ENCODE measurements around the gene PIP4K2C. TPM values are rescaled to one million over a fixed set of nuclear protein-coding genes. Genes with fewer than 3 reads are reported as not detected.

The PIP4K2C gene
- total RNA-seq, 1 experiment from 2014 or later: 88.6 TPM

DNA sequence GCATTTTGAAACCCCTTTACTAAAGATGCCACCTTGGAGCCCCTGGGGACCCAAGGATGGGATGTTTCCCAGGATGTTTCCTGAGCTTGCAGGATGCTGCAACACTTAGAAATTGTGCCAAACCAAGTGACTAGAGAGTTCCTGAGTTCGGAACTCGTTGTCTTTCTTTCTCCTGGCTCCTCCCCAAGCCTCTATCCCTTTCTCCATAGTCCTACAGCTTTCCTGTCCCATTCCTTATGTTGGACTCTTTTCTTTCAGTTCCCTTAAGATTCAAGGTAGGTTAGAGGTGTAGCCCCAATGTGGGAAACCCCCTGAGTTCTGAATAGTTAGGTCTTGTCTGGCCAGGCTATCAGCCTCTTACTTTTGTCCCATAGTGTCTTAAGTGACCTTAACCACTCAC lies 42.5 kb upstream of the PIP4K2C start:
- Histone ChIP-seq H3K9me2 (replicated peaks; ENCODE audit: low read length) (no peaks in the 10 kb centered on the region), H3K27me3 (ENCODE audit: low read length) (no peaks in the 10 kb centered on the region), H3K9me3 (ENCODE audit: low read length) (no peaks in the 10 kb centered on the region), H3K4me2 (ENCODE audit: low read length) (no peak overlapping the region), H3K4me3 (ENCODE audit: low read length) (no peak overlapping the region), H3F3A (ENCODE audit: low read length, unreplicated experiment) (no peaks in the 10 kb centered on the region), H3K36me3 (ENCODE audit: low read depth, low read length) (no peaks in the 10 kb centered on the region), H2AFZ (ENCODE audit: low read length) (no peak overlapping the region), H3K27ac (ENCODE audit: low read length) (no peak overlapping the region), H4K20me1 (ENCODE audit: low read length) (no peaks in the 10 kb centered on the region), H3K9ac (ENCODE audit: low read length) (no peak overlapping the region), H3K79me2 (ENCODE audit: low read length) (peaks cover 26% of the 10 kb centered on the region), H3K4me1 (ENCODE audit: insufficient read depth, low read length) (peaks cover 15% of the 10 kb centered on the region)
- BruUV-seq (replicated peaks): no TSS peak
- no peak for ATAC-seq
- TF ChIP-seq EZH2phosphoT487 (IDR thresholded peaks at IDR 0.05; ENCODE audit: borderline replicate concordance, low read length) (no peak), EZH2 (IDR thresholded peaks at IDR 0.05; ENCODE audit: low read length, unreplicated experiment) (no peak), CTCF (conservative IDR thresholded peaks at IDR 0.05; ENCODE audit: low read depth, low read length) (no peak)
- no peak for DNase-seq
- POLR2A ChIA-PET (ENCODE audit: unreplicated experiment): no interaction called here
- intact Hi-C loops (cut with micrococcal nuclease): no loop called here
- CTCF ChIA-PET: no interaction called here

GRCh38 chr12:57549203-57549908 lies 41.6 kb upstream of the PIP4K2C start:
- BruUV-seq (replicated peaks): no TSS peak
- Histone ChIP-seq H3K36me3 (ENCODE audit: low read depth, low read length) (no peaks in the 10 kb centered on the region), H3K4me1 (ENCODE audit: insufficient read depth, low read length) (peaks cover 15% of the 10 kb centered on the region), H3K9ac (ENCODE audit: low read length) (no peak overlapping the region), H4K20me1 (ENCODE audit: low read length) (no peaks in the 10 kb centered on the region), H3K9me3 (ENCODE audit: low read length) (no peaks in the 10 kb centered on the region), H3K9me2 (replicated peaks; ENCODE audit: low read length) (no peaks in the 10 kb centered on the region), H3K4me2 (ENCODE audit: low read length) (no peak overlapping the region), H3K79me2 (ENCODE audit: low read length) (peaks cover 26% of the 10 kb centered on the region), H2AFZ (ENCODE audit: low read length) (no peak overlapping the region), H3K27me3 (ENCODE audit: low read length) (no peaks in the 10 kb centered on the region), H3F3A (ENCODE audit: low read length, unreplicated experiment) (no peaks in the 10 kb centered on the region), H3K4me3 (ENCODE audit: low read length) (no peak overlapping the region), H3K27ac (ENCODE audit: low read length) (no peak overlapping the region)
- intact Hi-C loops (cut with micrococcal nuclease): no loop called here
- TF ChIP-seq CTCF (conservative IDR thresholded peaks at IDR 0.05; ENCODE audit: low read depth, low read length) (no peak), EZH2phosphoT487 (IDR thresholded peaks at IDR 0.05; ENCODE audit: borderline replicate concordance, low read length) (no peak), EZH2 (IDR thresholded peaks at IDR 0.05; ENCODE audit: low read length, unreplicated experiment) (no peak)
- ChIA-PET POLR2A (ENCODE audit: unreplicated experiment) (no interaction called here), CTCF (no interaction called here)
- DNase-seq (no peak), ATAC-seq (no peak)

DNA sequence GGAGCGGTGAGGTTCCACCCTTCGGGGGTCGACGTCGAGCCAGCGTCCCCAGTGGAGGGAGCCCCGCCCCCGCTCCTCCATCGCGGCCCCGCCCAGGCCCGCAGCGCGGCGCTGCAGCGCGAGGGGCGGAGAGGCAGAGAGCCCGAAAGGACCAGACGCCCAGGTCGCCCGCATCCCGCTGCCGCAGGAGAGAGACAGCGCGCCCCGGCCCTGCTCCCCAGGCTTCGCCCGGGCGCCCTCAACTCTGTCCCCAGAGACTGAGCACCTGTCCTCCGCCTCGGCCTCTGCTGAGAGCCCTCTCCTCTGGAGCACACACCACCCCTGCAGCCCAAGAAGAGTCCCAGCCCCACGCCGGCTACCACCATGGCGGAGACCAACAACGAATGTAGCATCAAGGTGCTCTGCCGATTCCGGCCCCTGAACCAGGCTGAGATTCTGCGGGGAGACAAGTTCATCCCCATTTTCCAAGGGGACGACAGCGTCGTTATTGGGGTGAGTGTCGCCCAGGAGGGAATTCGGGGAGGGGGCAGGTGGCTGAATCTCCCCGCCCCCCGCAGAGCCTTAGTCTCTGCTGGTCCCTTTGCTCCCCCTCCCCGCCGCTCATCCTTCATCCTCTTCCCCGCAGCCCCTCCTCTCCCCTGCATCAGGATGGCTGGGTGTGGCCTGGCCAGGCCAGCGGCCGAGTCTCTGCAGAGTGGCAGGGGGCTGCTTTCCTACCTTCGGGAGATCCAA lies 40.9 kb upstream of the PIP4K2C start, which contains the start of gene KIF5A:
KIF5A (plus strand) TSS at position 136 of the 732 bp plus-strand sequence; CDS start at position 364, 228 bp downstream.
- no peak within 1 kb of the TSS for H2AFZ ChIP-seq (ENCODE audit: low read length)
- no peak within 1 kb of the TSS for H3K9ac ChIP-seq (ENCODE audit: low read length)
- no peaks in the 10 kb centered on the region for H4K20me1 ChIP-seq (ENCODE audit: low read length)
- H3K79me2 ChIP-seq (ENCODE audit: low read length): peaks cover 19% of the 10 kb centered on the region
- no peak within 1 kb of the TSS for H3K4me3 ChIP-seq (ENCODE audit: low read length)
- H3K4me1 ChIP-seq (ENCODE audit: insufficient read depth, low read length): peaks cover 15% of the 10 kb centered on the region
- no peak within 1 kb of the TSS for H3K4me2 ChIP-seq (ENCODE audit: low read length)
- no peak for TF ChIP-seq CTCF (conservative IDR thresholded peaks at IDR 0.05; ENCODE audit: low read depth, low read length)
- TF ChIP-seq EZH2 (IDR thresholded peaks at IDR 0.05; ENCODE audit: low read length, unreplicated experiment): no peak
- TF ChIP-seq EZH2phosphoT487 (IDR thresholded peaks at IDR 0.05; ENCODE audit: borderline replicate concordance, low read length): no peak
- ChIA-PET POLR2A (ENCODE audit: unreplicated experiment) (no interaction called here), CTCF (no interaction called here)
- BruUV-seq (replicated peaks): no TSS peak
- H3F3A ChIP-seq (ENCODE audit: low read length, unreplicated experiment): no peaks in the 10 kb centered on the region
- no peak for ATAC-seq
- no peaks in the 10 kb centered on the region for H3K36me3 ChIP-seq (ENCODE audit: low read depth, low read length)
- no peak for DNase-seq
- H3K9me3 ChIP-seq (ENCODE audit: low read length): no peaks in the 10 kb centered on the region
- intact Hi-C loops (cut with micrococcal nuclease): no loop called here
- H3K27ac ChIP-seq (ENCODE audit: low read length): no peak within 1 kb of the TSS
- H3K27me3 ChIP-seq (ENCODE audit: low read length): no peaks in the 10 kb centered on the region
- H3K9me2 ChIP-seq (replicated peaks; ENCODE audit: low read length): no peaks in the 10 kb centered on the region

Data from PC-3 (cell line).